MM.1S (cell line): ENCODE measurements around the gene CHRNG.

Source experiments
- EZH2 ChIP-seq: fragments of 300-600 bp; sonication (generic); optimal IDR thresholded peaks from 2 replicates; pipeline ENCODE3; 2017; ENCODE audit warnings: low read depth, mild to moderate bottlenecking, antibody characterized with exemption, low read length, mixed read lengths
- EZH2phosphoT487 ChIP-seq: fragments of 300-600 bp; sonication (generic); IDR thresholded peaks from 2 replicates; pipeline ENCODE4 v1.6.1; 2018; ENCODE audit warnings: antibody characterized with exemption, low read length
- TF ChIP-seq, protein P1 (sequence below): fragments of 300-600 bp; sonication (generic); IDR thresholded peaks from 2 replicates; pipeline ENCODE4 v1.5.1; 2016; ENCODE audit warnings: antibody characterized with exemption, low read length, mixed read lengths

DNA sequence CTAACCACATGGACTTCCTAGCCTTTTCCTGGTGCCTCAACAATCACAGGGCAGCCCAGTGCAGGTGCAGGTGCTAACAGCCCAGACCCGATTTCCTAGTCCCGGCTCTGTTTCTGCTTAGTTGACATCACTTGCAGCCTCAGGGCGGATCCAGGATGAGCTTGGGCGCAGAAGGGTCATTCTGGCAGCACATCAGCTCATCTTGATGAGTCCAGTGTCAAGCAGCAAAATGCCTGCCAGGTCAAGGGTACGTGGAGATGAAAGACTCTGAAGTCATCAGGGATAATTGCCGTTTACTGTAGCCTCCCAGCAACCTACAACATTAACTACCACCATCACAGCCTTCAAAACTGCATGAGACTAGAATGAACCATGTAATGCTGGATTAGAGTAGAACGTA is 54.5 kb downstream of the CHRNG start:
- TF ChIP-seq, protein P1, sequence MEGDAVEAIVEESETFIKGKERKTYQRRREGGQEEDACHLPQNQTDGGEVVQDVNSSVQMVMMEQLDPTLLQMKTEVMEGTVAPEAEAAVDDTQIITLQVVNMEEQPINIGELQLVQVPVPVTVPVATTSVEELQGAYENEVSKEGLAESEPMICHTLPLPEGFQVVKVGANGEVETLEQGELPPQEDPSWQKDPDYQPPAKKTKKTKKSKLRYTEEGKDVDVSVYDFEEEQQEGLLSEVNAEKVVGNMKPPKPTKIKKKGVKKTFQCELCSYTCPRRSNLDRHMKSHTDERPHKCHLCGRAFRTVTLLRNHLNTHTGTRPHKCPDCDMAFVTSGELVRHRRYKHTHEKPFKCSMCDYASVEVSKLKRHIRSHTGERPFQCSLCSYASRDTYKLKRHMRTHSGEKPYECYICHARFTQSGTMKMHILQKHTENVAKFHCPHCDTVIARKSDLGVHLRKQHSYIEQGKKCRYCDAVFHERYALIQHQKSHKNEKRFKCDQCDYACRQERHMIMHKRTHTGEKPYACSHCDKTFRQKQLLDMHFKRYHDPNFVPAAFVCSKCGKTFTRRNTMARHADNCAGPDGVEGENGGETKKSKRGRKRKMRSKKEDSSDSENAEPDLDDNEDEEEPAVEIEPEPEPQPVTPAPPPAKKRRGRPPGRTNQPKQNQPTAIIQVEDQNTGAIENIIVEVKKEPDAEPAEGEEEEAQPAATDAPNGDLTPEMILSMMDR: no peak
- TF ChIP-seq EZH2 (no peak), EZH2phosphoT487 (no peak)
